ENCODE data around the gene ISX. TPM values are rescaled to one million over a fixed set of nuclear protein-coding genes. Genes with fewer than 3 reads are reported as not detected.

ISX gene
- total and polyA plus RNA-seq, 2 of the 13 experiments (the other 11 are each of a cell fraction or from before 2014, with no cell fraction given), result 1.4 to 1.8 TPM

GRCh38 chr22:35099883-35100282 lies 33.9 kb downstream of the ISX start:
- FAIRE-seq, result no peak
- H3K4me1 ChIP-seq (ENCODE audit: insufficient read depth, low read length), result no peaks in the 10 kb centered on the region

More at GRCh38 chr22:35099883-35100282, 33.9 kb downstream of the ISX start:
- ATAC-seq (no peak), DNase-seq (ENCODE audit: low spot score) (no peak)
- Histone ChIP-seq H3K27me3 (ENCODE audit: control insufficient read depth in 1 of 2, insufficient read depth in 2 of 2, low read length in 2 of 2) (peaks cover 4 to 10% of the 10 kb centered on the region in 2 experiments; a peak in 3 of 5 replicates), H4K20me1 (ENCODE audit: insufficient read depth, low read length) (no peaks in the 10 kb centered on the region), H3K27ac (ENCODE audit: extremely low read length, insufficient read depth, low read length) (no peak overlapping the region), H2AFZ (ENCODE audit: low read length) (no peak overlapping the region), H3K9me3 (ENCODE audit: low read length) (no peaks in the 10 kb centered on the region), H3K79me2 (ENCODE audit: insufficient read depth, low read length) (no peaks in the 10 kb centered on the region), H3K4me3 (replicated peaks in 1 of 3; ENCODE audit: insufficient read depth in 1 of 3, low read depth in 2 of 3, low read length in 3 of 3) (no peak overlapping the region), H3K36me3 (replicated peaks in 1 of 2; ENCODE audit: control insufficient read depth in 1 of 2, insufficient read depth in 2 of 2, low read length in 2 of 2) (no peaks in the 10 kb centered on the region), H3K9ac (ENCODE audit: insufficient read depth, low read depth, low read length) (no peak overlapping the region), H3K4me2 (ENCODE audit: low read depth, low read length) (no peak overlapping the region)
- TF ChIP-seq MIER3 (CRISPR knock-in tag; IDR thresholded peaks at IDR 0.05; ENCODE audit: borderline replicate concordance) (no peak), SMAD9 (CRISPR knock-in tag; IDR thresholded peaks at IDR 0.05) (no peak), ZSCAN9 (CRISPR knock-in tag; IDR thresholded peaks at IDR 0.05; ENCODE audit: borderline replicate concordance) (no peak), KLF9 (CRISPR knock-in tag; IDR thresholded peaks at IDR 0.05; ENCODE audit: low read depth) (no peak), BRD4 (CRISPR knock-in tag; IDR thresholded peaks at IDR 0.05) (no peak), ZNF816 (CRISPR knock-in tag; IDR thresholded peaks at IDR 0.05; ENCODE audit: borderline replicate concordance) (no peak), ZNF235 (CRISPR knock-in tag; IDR thresholded peaks at IDR 0.05; ENCODE audit: borderline replicate concordance) (no peak), ZNF263 (CRISPR knock-in tag; IDR thresholded peaks at IDR 0.05) (no peak), MEF2D (CRISPR knock-in tag; IDR thresholded peaks at IDR 0.05) (no peak), NR3C1 (CRISPR knock-in tag; IDR thresholded peaks at IDR 0.05) (no peak), ZNF230 (CRISPR knock-in tag; IDR thresholded peaks at IDR 0.05) (no peak)
- TF ChIP-seq, protein P1, sequence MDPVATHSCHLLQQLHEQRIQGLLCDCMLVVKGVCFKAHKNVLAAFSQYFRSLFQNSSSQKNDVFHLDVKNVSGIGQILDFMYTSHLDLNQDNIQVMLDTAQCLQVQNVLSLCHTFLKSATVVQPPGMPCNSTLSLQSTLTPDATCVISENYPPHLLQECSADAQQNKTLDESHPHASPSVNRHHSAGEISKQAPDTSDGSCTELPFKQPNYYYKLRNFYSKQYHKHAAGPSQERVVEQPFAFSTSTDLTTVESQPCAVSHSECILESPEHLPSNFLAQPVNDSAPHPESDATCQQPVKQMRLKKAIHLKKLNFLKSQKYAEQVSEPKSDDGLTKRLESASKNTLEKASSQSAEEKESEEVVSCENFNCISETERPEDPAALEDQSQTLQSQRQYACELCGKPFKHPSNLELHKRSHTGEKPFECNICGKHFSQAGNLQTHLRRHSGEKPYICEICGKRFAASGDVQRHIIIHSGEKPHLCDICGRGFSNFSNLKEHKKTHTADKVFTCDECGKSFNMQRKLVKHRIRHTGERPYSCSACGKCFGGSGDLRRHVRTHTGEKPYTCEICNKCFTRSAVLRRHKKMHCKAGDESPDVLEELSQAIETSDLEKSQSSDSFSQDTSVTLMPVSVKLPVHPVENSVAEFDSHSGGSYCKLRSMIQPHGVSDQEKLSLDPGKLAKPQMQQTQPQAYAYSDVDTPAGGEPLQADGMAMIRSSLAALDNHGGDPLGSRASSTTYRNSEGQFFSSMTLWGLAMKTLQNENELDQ (CRISPR knock-in tag; IDR thresholded peaks at IDR 0.05; ENCODE audit: borderline replicate concordance), result no peak
- TF ChIP-seq, protein P2, sequence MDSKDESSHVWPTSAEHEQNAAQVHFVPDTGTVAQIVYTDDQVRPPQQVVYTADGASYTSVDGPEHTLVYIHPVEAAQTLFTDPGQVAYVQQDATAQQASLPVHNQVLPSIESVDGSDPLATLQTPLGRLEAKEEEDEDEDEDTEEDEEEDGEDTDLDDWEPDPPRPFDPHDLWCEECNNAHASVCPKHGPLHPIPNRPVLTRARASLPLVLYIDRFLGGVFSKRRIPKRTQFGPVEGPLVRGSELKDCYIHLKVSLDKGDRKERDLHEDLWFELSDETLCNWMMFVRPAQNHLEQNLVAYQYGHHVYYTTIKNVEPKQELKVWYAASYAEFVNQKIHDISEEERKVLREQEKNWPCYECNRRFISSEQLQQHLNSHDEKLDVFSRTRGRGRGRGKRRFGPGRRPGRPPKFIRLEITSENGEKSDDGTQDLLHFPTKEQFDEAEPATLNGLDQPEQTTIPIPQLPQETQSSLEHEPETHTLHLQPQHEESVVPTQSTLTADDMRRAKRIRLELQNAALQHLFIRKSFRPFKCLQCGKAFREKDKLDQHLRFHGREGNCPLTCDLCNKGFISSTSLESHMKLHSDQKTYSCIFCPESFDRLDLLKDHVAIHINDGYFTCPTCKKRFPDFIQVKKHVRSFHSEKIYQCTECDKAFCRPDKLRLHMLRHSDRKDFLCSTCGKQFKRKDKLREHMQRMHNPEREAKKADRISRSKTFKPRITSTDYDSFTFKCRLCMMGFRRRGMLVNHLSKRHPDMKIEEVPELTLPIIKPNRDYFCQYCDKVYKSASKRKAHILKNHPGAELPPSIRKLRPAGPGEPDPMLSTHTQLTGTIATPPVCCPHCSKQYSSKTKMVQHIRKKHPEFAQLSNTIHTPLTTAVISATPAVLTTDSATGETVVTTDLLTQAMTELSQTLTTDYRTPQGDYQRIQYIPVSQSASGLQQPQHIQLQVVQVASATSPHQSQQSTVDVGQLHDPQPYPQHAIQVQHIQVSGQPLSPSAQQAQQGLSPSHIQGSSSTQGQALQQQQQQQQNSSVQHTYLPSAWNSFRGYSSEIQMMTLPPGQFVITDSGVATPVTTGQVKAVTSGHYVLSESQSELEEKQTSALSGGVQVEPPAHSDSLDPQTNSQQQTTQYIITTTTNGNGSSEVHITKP (CRISPR knock-in tag; IDR thresholded peaks at IDR 0.05; ENCODE audit: low read depth), result no peak
- in situ Hi-C loops (cut with HindIII; ENCODE audit: extremely low pct_ligation_motif_present, low pct_unique_long_range_greater_than_20kb) (no loop called here), intact Hi-C loops (cut with micrococcal nuclease; ENCODE audit: unreplicated experiment) (no loop called here)
- no TSS peak for BruUV-seq (replicated peaks)
- ChIA-PET CTCF (ENCODE audit: low intra/inter-chr PET ratio, low total read pairs) (no interaction called here), POLR2A (no interaction called here)
- 75% methylated on average over 2 of the region's 3 CpGs for WGBS (ENCODE audit: low lambda C conversion rate)
